MM.1S (cell line): Measurements from ENCODE around the gene ARHGAP32.

Experiments
- DNase-seq: peaks from one replicate; pipeline ENCODE4 v3.0.0-alpha.2; 2015
- H2AFZ ChIP-seq: fragments of 300-600 bp; sonication (generic); 2 replicates; pipeline ENCODE4 v1.6.0; 2016; ENCODE audit warnings: antibody characterized with exemption, low read length
- H3F3A ChIP-seq: fragments of 300-600 bp; sonication (generic); 2 replicates; pipeline ENCODE4 v1.6.1; 2016; ENCODE audit warnings: mild to moderate bottlenecking, antibody characterized with exemption, low read length, moderate library complexity, mixed read lengths; ENCODE audit not compliant: insufficient read depth
- H3K27ac ChIP-seq: fragments of 300-600 bp; sonication (generic); 2 replicates; pipeline ENCODE4 v1.5.1; 2016; ENCODE audit warnings: mild to moderate bottlenecking, low read length
- H3K27me3 ChIP-seq: fragments of 300-600 bp; sonication (generic); replicated peaks from 2 replicates; pipeline ENCODE4 v1.6.0; 2016; ENCODE audit warnings: low read length; ENCODE audit not compliant: insufficient read depth
- H3K36me3 ChIP-seq: fragments of 300-600 bp; sonication (generic); replicated peaks from 2 replicates; pipeline ENCODE4 v1.6.1; 2016; ENCODE audit warnings: mild to moderate bottlenecking, low read length, mixed read lengths; ENCODE audit not compliant: insufficient read depth
- H3K4me1 ChIP-seq: fragments of 300-600 bp; sonication (generic); 2 replicates; pipeline ENCODE4 v1.6.1; 2016; ENCODE audit warnings: low read length, mixed read lengths
- H3K4me2 ChIP-seq: fragments of 300-600 bp; sonication (generic); 2 replicates; pipeline ENCODE4 v1.6.0; 2016; ENCODE audit warnings: low read depth, low read length
- H3K4me3 ChIP-seq: fragments of 300-600 bp; sonication (generic); 2 replicates; pipeline ENCODE4 v1.5.1; 2016; ENCODE audit warnings: low read length, mixed read lengths
- H3K79me2 ChIP-seq: fragments of 300-600 bp; sonication (generic); 2 replicates; pipeline ENCODE4 v1.6.1; 2016; ENCODE audit warnings: mixed run types, low read length, mixed read lengths
- H3K9ac ChIP-seq: fragments of 300-600 bp; sonication (generic); 2 replicates; pipeline ENCODE4 v1.6.1; 2016; ENCODE audit warnings: low read length, mixed read lengths
- H3K9me2 ChIP-seq: fragments of 300-600 bp; sonication (generic); replicated peaks from 2 replicates; pipeline ENCODE4 v1.6.1; 2016; ENCODE audit warnings: mild to moderate bottlenecking, low read length, mixed read lengths; ENCODE audit not compliant: insufficient read depth
- H3K9me3 ChIP-seq: fragments of 300-600 bp; sonication (generic); replicated peaks from 2 replicates; pipeline ENCODE4 v1.6.1; 2016; ENCODE audit warnings: mild to moderate bottlenecking, low read length, mixed read lengths; ENCODE audit not compliant: insufficient read depth
- H4K20me1 ChIP-seq: fragments of 300-600 bp; sonication (generic); 2 replicates; pipeline ENCODE4 v1.6.1; 2016; ENCODE audit warnings: mild to moderate bottlenecking, low read length, moderate library complexity, mixed read lengths; ENCODE audit not compliant: insufficient read depth
- CTCF ChIP-seq: fragments of 300-600 bp; sonication (generic); IDR thresholded peaks from 2 replicates; pipeline ENCODE4 v1.5.1; 2016; ENCODE audit warnings: antibody characterized with exemption, low read length, mixed read lengths
- EZH2 ChIP-seq: fragments of 300-600 bp; sonication (generic); optimal IDR thresholded peaks from 2 replicates; pipeline ENCODE3; 2017; ENCODE audit warnings: low read depth, mild to moderate bottlenecking, antibody characterized with exemption, low read length, mixed read lengths
- EZH2phosphoT487 ChIP-seq: fragments of 300-600 bp; sonication (generic); IDR thresholded peaks from 2 replicates; pipeline ENCODE4 v1.6.1; 2018; ENCODE audit warnings: antibody characterized with exemption, low read length

ARHGAP32 gene

GRCh38 chr11:129055196-129055595 is 136.9 kb downstream of the ARHGAP32 start:
- Histone ChIP-seq H3K79me2 (no peaks in the 10 kb centered on the region), H3K4me2 (no peak overlapping the region), H3F3A (no peaks in the 10 kb centered on the region), H3K9ac (no peak overlapping the region), H3K9me2 (no peaks in the 10 kb centered on the region), H3K4me1 (no peaks in the 10 kb centered on the region), H2AFZ (no peak overlapping the region), H3K27me3 (no peaks in the 10 kb centered on the region), H3K27ac (no peak overlapping the region), H4K20me1 (no peaks in the 10 kb centered on the region), H3K9me3 (no peaks in the 10 kb centered on the region), H3K4me3 (no peak overlapping the region), H3K36me3 (no peaks in the 10 kb centered on the region)
- DNase-seq: no peak
- TF ChIP-seq EZH2 (no peak), CTCF (no peak), EZH2phosphoT487 (no peak)

- Histone ChIP-seq H3K36me3 (no peaks in the 10 kb centered on the region), H2AFZ (no peak overlapping the region), H3K4me1 (no peaks in the 10 kb centered on the region), H3K4me3 (no peak overlapping the region), H3F3A (no peaks in the 10 kb centered on the region), H3K9me2 (no peaks in the 10 kb centered on the region), H3K4me2 (no peak overlapping the region), H3K27me3 (no peaks in the 10 kb centered on the region), H4K20me1 (no peaks in the 10 kb centered on the region), H3K9me3 (no peaks in the 10 kb centered on the region), H3K27ac (no peak overlapping the region), H3K79me2 (no peaks in the 10 kb centered on the region), H3K9ac (no peak overlapping the region)
- DNase-seq: no peak
- TF ChIP-seq EZH2phosphoT487 (no peak), EZH2 (no peak), CTCF (no peak)
Observed at GRCh38 chr11:129048911-129049310, 143.2 kb downstream of the ARHGAP32 start.

- Histone ChIP-seq H3K9me3 (no peaks in the 10 kb centered on the region), H3K27ac (no peak overlapping the region), H3K9me2 (no peaks in the 10 kb centered on the region), H3K4me1 (no peaks in the 10 kb centered on the region), H3K9ac (no peak overlapping the region), H3K4me2 (no peak overlapping the region), H3F3A (no peaks in the 10 kb centered on the region), H3K27me3 (no peaks in the 10 kb centered on the region), H3K79me2 (no peaks in the 10 kb centered on the region), H2AFZ (no peak overlapping the region), H3K4me3 (no peak overlapping the region), H3K36me3 (no peaks in the 10 kb centered on the region), H4K20me1 (no peaks in the 10 kb centered on the region; the same call in 1 of the 2 replicates)
- TF ChIP-seq CTCF (no peak), EZH2 (no peak), EZH2phosphoT487 (no peak)
- no peak for DNase-seq
Observed at GRCh38 chr11:129045150-129045549, 147.0 kb downstream of the ARHGAP32 start.

- H3K27me3 ChIP-seq: no peaks in the 10 kb centered on the region
- H3K9me3 ChIP-seq: no peaks in the 10 kb centered on the region
- H4K20me1 ChIP-seq: no peaks in the 10 kb centered on the region; the same call in 1 of the 2 replicates
- no peaks in the 10 kb centered on the region for H3K36me3 ChIP-seq
- DNase-seq: no peak
- no peak overlapping the region for H3K9ac ChIP-seq
- TF ChIP-seq EZH2phosphoT487 (no peak), CTCF (no peak), EZH2 (no peak)
- no peaks in the 10 kb centered on the region for H3K9me2 ChIP-seq
- no peak overlapping the region for H3K4me2 ChIP-seq
- H3K27ac ChIP-seq: no peak overlapping the region
- H3K79me2 ChIP-seq: no peaks in the 10 kb centered on the region
- H2AFZ ChIP-seq: no peak overlapping the region
- H3F3A ChIP-seq: no peaks in the 10 kb centered on the region
- H3K4me1 ChIP-seq: no peaks in the 10 kb centered on the region
- H3K4me3 ChIP-seq: no peak overlapping the region
Observed at GRCh38 chr11:129042503-129042902, 149.6 kb downstream of the ARHGAP32 start.
